ENCODE results near the gene CPXM2. TPM values are rescaled to one million over a fixed set of nuclear protein-coding genes. Genes with fewer than 3 reads are reported as not detected.

CPXM2 gene
- total RNA-seq, 1 experiment from 2014 or later = not detected

DNA sequence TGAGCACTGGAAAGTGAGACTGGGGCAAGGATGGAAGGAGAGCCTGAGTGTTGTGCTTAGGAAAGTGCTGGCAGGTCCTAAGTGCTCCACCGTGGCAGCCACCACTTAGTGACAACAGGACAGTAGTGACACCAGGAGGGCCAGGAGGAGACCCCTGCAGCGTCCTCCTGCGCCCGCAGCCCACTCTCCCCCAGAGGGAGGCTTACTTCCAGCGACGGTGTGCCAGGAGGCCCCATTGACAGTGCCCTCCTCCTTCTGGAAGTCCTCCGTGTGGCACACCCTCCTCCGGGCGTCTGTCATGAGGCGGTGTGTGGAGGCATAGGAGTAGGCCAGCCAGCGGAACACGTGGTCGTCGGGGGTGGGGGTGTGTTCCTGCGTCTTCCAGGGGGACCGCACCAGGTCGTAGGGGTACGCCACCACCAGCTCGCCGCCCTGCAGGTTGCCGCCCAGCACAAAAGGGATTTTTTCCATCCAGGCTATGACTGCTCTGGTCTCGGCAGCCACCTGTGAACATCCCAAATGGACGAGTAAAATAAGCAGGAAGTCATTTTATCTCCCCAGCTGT is 129.9 kb downstream of the CPXM2 start:
- H3K79me2 ChIP-seq (ENCODE audit: low read length) = no peaks in the 10 kb centered on the region
- H3F3A ChIP-seq (ENCODE audit: low read length, unreplicated experiment) = no peaks in the 10 kb centered on the region
- no peaks in the 10 kb centered on the region for H3K9me2 ChIP-seq (replicated peaks; ENCODE audit: low read length)
- ChIA-PET POLR2A (ENCODE audit: unreplicated experiment) (no interaction called here), CTCF (no interaction called here)
- H3K9ac ChIP-seq (ENCODE audit: low read length) = no peak overlapping the region
- H3K9me3 ChIP-seq (ENCODE audit: low read length) = no peaks in the 10 kb centered on the region
- no peak overlapping the region for H3K27ac ChIP-seq (ENCODE audit: low read length)
- intact Hi-C loops (cut with micrococcal nuclease) = no loop called here
- peaks cover 91% of the 10 kb centered on the region for H3K27me3 ChIP-seq (ENCODE audit: low read length)
- DNase-seq (no peak), ATAC-seq (no peak)
- no peaks in the 10 kb centered on the region for H3K4me1 ChIP-seq (ENCODE audit: insufficient read depth, low read length)
- H4K20me1 ChIP-seq (ENCODE audit: low read length) = no peaks in the 10 kb centered on the region
- no peak overlapping the region for H2AFZ ChIP-seq (ENCODE audit: low read length)
- H3K4me3 ChIP-seq (ENCODE audit: low read length) = no peak overlapping the region
- H3K4me2 ChIP-seq (ENCODE audit: low read length) = no peak overlapping the region
- no TSS peak for BruUV-seq (replicated peaks)
- TF ChIP-seq, protein P1, sequence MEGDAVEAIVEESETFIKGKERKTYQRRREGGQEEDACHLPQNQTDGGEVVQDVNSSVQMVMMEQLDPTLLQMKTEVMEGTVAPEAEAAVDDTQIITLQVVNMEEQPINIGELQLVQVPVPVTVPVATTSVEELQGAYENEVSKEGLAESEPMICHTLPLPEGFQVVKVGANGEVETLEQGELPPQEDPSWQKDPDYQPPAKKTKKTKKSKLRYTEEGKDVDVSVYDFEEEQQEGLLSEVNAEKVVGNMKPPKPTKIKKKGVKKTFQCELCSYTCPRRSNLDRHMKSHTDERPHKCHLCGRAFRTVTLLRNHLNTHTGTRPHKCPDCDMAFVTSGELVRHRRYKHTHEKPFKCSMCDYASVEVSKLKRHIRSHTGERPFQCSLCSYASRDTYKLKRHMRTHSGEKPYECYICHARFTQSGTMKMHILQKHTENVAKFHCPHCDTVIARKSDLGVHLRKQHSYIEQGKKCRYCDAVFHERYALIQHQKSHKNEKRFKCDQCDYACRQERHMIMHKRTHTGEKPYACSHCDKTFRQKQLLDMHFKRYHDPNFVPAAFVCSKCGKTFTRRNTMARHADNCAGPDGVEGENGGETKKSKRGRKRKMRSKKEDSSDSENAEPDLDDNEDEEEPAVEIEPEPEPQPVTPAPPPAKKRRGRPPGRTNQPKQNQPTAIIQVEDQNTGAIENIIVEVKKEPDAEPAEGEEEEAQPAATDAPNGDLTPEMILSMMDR (conservative IDR thresholded peaks at IDR 0.05; ENCODE audit: low read depth, low read length) = no peak
- TF ChIP-seq EZH2phosphoT487 (IDR thresholded peaks at IDR 0.05; ENCODE audit: borderline replicate concordance, low read length) (no peak), EZH2 (IDR thresholded peaks at IDR 0.05; ENCODE audit: low read length, unreplicated experiment) (no peak)
- H3K36me3 ChIP-seq (ENCODE audit: low read depth, low read length) = no peaks in the 10 kb centered on the region

DNA sequence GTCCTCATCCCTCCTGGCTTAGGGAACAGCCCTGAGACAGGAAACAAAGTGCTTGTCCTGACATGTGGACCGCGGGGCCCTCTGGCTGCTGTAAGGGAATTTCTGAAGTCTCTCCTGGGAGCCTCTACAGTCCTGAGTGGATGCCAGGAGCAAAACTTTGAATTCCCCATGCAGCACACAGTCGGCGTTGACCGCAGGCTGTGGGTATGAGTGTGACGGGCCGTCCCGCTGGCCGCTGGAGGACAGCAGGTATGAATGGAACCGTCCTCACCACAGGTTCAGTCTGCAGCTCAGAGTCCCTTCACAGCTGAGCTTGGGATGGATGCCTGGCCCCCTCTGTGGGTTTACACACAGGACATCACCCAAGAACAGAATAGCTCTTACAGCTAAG is 130.6 kb downstream of the CPXM2 start:
- no peak for ATAC-seq
- no peaks in the 10 kb centered on the region for H4K20me1 ChIP-seq (ENCODE audit: low read length)

More for the DNA sequence above, 130.6 kb downstream of the CPXM2 start:
- ChIA-PET POLR2A (ENCODE audit: unreplicated experiment) (no interaction called here), CTCF (no interaction called here)
- H3K9ac ChIP-seq (ENCODE audit: low read length) = no peak overlapping the region
- no peak overlapping the region for H2AFZ ChIP-seq (ENCODE audit: low read length)
- TF ChIP-seq EZH2phosphoT487 (IDR thresholded peaks at IDR 0.05; ENCODE audit: borderline replicate concordance, low read length) (no peak), EZH2 (IDR thresholded peaks at IDR 0.05; ENCODE audit: low read length, unreplicated experiment) (no peak)
- TF ChIP-seq, protein P1 (conservative IDR thresholded peaks at IDR 0.05; ENCODE audit: low read depth, low read length) = no peak
- H3K9me2 ChIP-seq (replicated peaks; ENCODE audit: low read length) = no peaks in the 10 kb centered on the region
- intact Hi-C loops (cut with micrococcal nuclease) = no loop called here
- no peaks in the 10 kb centered on the region for H3K9me3 ChIP-seq (ENCODE audit: low read length)
- no peaks in the 10 kb centered on the region for H3K4me1 ChIP-seq (ENCODE audit: insufficient read depth, low read length)
- peaks cover 86% of the 10 kb centered on the region for H3K27me3 ChIP-seq (ENCODE audit: low read length)
- no peaks in the 10 kb centered on the region for H3K36me3 ChIP-seq (ENCODE audit: low read depth, low read length)
- no peak overlapping the region for H3K27ac ChIP-seq (ENCODE audit: low read length)
- no peak overlapping the region for H3K4me3 ChIP-seq (ENCODE audit: low read length)
- H3K4me2 ChIP-seq (ENCODE audit: low read length) = no peak overlapping the region
- H3F3A ChIP-seq (ENCODE audit: low read length, unreplicated experiment) = no peaks in the 10 kb centered on the region
- DNase-seq = no peak
- no TSS peak for BruUV-seq (replicated peaks)
- no peaks in the 10 kb centered on the region for H3K79me2 ChIP-seq (ENCODE audit: low read length)
